Measurements from ENCODE around the gene SENP1. TPM values are rescaled to one million over a fixed set of nuclear protein-coding genes. Genes with fewer than 3 reads are reported as not detected.
"Not testable (repeated sequence)": the region's sequence is repeated elsewhere in the genome, so short reads cannot be mapped to it uniquely, and the experiment has no call there.

SENP1 gene
- total RNA-seq: 12.7 and 12.9 TPM in 2 replicates

DNA sequence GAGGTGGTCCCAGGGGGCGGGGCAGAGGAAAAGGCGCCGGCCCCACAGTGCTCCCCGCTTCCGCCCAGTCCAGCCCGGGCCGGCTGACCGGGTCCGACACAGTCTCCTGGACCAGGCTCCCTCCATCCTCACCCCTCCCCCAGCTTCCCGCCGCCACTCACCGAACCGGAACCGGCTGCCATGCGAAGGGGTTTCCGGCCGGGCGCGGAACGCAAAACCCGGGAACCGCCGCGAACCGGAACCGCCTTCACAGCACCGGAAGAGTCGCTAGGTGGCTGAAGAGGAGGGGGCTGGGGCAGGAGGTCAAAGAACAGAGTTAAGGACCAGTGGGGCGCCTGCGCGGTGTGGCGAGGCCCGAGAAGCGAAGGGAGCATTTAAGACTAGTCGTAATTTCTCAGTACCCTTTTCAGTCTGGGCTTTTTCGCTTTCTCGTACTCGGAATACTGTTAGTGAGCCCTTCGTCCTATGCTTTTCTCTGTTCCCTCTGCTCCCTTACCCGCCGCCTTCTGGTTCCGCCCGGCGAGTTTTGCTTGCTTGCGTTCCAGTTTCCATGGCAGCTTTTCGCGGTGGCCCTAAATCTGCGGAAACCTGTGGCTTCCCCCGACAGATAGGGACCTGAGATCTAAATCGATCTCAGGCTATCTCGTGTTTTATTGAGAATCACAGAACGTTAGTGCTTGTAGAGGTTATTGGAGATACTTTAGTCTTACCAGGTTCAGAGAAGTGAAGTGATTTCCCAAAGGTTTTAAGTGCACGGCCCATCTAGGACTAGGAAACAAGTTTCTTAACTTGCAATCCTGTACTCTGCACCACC is at the start of gene SENP1:
TSS of gene SENP1 (minus strand) at position 213 of the 814 bp plus-strand sequence. CDS start 4,607 bp downstream, outside the sequence.
- DNase-seq (ENCODE audit: extremely low read depth, low read depth, low spot score): peak; percentile 64

- no peak for DNase-seq (ENCODE audit: extremely low read depth, low read depth, low spot score)
Observed at GRCh38 chr12:48151103-48151771, 45.4 kb upstream of the SENP1 start.

DNA sequence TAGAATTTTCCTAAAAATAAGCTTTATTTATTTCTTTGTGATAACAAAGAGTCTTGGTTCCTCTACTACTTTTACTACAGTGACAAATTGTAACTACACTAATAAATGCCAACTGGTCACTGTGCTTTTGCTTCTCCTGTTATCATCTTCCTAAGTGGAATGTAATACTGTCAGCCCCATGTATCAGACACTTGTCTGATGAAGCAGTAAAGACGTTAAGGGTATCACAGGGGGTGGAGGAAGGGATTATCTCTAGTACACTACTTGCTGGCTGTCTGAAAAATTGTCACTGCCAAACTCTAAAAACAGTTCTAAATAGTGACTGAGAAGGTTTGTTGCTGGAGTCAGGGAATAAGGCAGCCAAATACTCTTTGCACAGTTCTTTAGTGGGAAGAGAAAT is 40.1 kb upstream of the SENP1 start:
- DNase-seq (ENCODE audit: extremely low read depth, low read depth, low spot score): no peak

- no peak for DNase-seq (ENCODE audit: extremely low read depth, low read depth, low spot score)
Observed at GRCh38 chr12:48143898-48144297, 38.0 kb upstream of the SENP1 start.

DNA sequence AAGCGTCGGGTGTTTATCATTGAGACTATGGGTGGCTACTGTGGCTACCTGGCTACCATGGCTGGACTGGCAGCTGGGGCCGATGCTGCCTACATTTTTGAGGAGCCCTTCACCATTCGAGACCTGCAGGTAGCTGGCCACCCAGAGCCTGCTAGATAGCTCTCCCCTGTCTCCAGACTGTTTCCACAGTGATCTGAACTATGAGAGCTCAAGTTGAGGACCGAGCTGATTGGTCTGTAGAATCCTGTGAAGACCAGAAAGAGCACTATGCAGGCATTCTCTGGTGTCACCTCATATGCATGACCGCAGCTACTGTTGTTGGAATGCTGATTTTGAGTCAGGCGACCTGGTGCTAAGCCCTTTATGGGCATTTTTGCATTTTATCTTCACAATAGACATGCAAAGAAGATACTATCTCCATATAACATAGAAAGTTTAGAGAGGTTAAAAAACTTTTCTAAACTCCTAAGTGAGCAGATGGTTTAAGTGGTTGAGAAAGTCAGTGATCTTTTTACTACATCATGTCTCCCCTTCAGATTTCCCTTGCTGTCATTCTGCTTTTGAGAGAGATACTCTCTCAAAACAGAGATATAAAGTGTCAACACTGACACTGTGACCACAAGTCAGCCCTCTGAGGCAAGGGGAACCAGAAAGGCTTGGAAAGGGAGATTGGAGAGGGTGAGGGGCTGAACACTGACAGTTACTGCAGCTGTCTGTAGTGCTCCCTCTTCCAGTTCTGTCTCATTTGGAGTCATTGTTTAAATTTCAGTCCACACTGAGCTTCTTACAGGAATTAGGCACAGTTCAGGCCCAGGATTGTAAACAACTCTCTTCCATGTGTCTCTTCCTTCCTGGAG is 37.2 kb upstream of the SENP1 start:
- no peak for DNase-seq (ENCODE audit: extremely low read depth, low read depth, low spot score)

DNA sequence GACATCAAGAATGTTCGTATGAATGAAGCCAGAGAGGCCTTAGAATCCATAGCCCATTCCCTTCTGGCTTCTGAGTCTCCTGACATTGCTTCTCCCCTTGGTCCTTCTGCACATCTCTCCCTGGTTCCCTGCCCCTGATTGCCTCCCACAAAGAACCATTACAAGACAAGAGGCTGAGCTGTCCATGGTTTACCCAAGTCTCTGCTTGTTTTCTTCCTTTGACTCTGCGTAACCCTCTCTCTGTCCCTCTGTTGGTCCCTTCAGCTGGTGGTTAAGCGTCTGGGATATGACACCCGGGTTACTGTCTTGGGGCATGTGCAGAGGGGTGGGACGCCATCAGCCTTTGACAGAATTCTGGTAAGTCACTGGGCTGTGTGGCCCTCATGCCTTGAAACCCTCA is 29.1 kb upstream of the SENP1 start:
- no peak for DNase-seq (ENCODE audit: extremely low read depth, low read depth, low spot score)

- no peak for DNase-seq (ENCODE audit: extremely low read depth, low read depth, low spot score)
Observed at GRCh38 chr12:48132826-48133225, 26.9 kb upstream of the SENP1 start.

GRCh38 chr12:48131517-48131916 is 25.6 kb upstream of the SENP1 start:
- DNase-seq (ENCODE audit: extremely low read depth, low read depth, low spot score): no peak

DNA sequence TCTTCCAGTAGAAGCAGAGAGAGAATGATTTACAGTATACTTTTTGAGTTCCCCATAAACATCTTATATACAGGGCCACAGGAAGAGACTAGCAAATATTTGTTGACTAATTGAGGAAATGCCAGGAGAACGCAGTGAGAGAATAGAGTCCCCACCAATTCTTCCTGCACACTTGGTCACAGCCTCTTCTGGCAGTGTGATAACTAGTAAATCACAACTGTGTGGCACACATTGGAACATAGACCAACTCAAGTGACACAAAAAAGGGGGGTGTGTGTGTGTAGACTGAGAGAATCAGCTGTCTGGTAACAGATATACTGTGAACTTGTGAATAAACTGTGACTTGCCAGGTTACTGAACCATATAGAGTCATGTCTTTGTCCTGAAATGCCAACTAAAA is 23.5 kb upstream of the SENP1 start:
- DNase-seq (ENCODE audit: extremely low read depth, low read depth, low spot score): no peak

GRCh38 chr12:48128800-48129199 is 22.9 kb upstream of the SENP1 start:
- no peak for DNase-seq (ENCODE audit: extremely low read depth, low read depth, low spot score)

DNA sequence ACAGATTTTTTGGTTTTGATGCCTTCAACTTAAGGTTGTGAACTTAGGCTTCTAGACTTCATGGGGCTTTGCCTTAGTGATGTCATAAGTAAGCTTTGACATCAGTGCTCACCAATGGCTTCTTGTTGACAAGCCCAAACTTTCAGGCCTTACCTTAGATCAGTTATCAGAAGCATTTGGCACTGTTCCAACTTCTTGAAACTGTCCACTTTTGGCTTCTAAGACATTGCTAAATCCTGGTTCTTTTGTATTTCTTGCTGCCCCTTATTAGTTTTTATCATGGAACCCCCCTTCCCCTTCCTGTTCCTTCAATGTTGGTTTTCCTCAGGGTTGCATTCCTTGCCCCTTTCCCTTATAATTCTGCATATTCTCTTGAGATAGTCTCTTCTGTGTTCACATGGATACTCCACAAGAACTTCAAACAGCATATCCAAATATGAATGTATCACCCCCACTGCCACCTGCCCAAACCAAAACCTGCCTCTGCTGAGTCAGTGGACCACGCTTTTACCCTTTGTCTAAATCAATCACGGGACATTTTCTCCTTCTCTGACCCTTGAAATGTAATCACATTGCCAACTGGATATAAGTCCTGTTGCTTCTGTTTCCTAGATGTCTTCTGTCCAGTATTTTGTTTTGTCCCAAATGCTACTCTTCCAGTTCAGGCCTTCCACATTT is 21.2 kb upstream of the SENP1 start:
- DNase-seq (ENCODE audit: extremely low read depth, low read depth, low spot score): no peak

- no peak for DNase-seq (ENCODE audit: extremely low read depth, low read depth, low spot score)
Observed at GRCh38 chr12:48125985-48126384, 20.1 kb upstream of the SENP1 start.

DNA sequence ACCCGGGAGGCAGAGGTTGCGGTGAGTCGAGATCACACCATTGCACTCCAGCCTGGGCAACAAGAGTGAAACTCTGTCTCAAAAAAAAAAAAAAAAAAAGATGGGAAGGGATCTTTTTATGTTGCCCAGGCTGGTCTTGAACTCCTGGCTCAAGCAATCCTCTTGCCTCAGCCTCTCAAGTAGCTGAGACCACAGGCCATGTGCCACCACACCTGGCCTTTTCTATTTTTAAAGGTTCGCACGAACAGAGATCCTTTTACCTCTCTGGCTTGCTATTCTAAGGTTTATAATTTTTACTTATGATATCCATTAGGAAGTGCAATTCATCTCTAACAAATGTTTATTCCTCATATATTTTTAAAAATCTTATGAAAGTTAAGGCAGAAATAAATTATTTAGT is 19.7 kb upstream of the SENP1 start:
- DNase-seq (ENCODE audit: extremely low read depth, low read depth, low spot score): not testable (repeated sequence)

DNA sequence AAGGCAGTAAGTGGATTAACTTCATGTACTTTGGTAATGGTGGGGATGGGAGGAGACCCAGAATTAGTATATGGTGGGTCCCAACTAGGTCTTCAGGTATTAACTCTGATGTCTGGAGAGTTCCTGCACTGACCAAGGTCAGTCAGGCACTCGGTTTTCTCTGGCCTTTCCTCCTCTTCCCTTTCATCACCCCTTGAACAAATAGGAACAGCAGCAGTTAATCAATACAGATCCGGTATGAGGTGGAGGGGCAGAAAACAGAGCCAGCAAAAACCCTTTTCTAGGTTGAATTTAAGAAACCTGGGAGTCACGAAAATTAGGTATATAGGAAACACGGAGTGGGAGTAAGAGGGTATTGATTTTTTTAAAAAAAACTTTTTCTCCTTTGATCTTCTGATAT is 17.3 kb upstream of the SENP1 start:
- no peak for DNase-seq (ENCODE audit: extremely low read depth, low read depth, low spot score)

GRCh38 chr12:48122065-48122834 is 16.4 kb upstream of the SENP1 start:
- DNase-seq (ENCODE audit: extremely low read depth, low read depth, low spot score): no peak

- DNase-seq (ENCODE audit: extremely low read depth, low read depth, low spot score): no peak
Observed at GRCh38 chr12:48121522-48121921, 15.6 kb upstream of the SENP1 start.

GRCh38 chr12:48119834-48120195 is 13.9 kb upstream of the SENP1 start:
- DNase-seq (ENCODE audit: extremely low read depth, low read depth, low spot score): no peak

DNA sequence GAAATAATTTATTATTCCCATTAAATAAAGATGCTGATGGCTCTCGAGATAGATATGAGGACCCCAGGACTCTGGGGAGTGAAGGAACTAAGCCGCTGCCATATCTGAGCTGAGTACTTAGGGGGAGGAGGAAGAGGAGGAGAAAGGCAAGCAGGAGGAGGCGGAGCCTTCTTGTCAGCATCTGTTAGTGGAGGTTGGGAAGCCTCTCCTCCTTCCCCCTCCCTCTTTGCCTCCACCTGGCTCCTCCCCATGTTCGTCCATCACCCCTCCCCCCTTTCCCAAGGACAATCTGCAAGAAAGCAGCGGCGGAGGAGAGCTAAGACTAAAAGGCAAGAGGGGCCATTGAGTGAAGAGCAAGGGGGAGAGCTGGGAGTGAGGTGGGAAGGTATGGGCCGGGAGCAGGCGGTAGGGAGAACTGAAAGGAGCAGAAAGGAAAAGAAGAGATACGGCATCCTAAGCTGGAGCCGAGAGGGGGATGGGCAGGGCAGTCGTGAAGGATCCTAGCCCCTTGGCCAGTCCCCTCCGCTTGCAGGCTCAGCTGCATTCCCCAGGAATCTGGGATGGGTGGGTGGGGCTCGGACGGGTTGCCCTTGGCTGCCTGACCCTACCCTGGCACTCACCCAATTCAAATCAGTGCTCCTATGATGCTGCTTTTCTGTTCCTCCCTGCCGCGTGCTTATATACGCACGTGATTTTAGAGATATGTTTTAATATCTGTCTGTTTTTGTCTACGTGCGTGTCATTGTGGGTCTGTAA is 13.4 kb upstream of the SENP1 start, which contains the start of gene PFKM:
TSS of gene PFKM (plus strand) at position 287 of the 756 bp plus-strand sequence. CDS start 3,411 bp downstream, outside the sequence.
- peak; percentile 72 for DNase-seq (ENCODE audit: extremely low read depth, low read depth, low spot score)

DNA sequence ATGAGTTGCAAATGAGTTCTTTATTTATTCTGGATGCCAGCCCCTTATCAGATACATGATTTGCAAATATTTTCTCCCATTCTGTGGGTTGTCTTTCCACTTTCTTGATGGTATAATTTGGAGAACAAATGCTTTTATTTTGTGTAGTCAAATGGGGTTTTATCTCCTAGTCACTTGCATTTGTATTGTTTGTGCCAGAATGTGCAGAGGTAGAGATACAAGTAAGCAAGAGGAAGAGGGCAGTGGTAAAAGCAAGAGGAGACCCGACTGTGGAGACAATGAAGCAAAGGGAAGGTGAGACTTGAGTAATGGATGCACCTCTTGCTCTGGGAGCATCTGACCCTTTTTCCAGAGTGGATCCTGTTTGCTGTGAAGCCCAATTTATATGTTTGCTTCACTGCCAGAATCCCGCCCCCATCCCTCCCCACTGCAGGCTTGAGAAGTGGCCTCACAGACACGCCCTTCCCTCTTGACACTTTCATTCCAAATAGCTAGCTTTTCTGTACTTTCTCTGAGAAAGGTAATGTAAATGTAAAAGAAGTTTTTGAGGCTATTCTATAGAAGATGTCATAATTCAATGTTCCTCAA is 12.5 kb upstream of the SENP1 start:
- DNase-seq (ENCODE audit: extremely low read depth, low read depth, low spot score): no peak
